PFSK-1 (cell line): ENCODE data around the gene SAMD4B.

ENCODE experiments used
- FOXP2 ChIP-seq: optimal IDR thresholded peaks from 2 replicates; pipeline ENCODE3; 2011; ENCODE audit warnings: borderline replicate concordance, control low read depth, inconsistent platforms; ENCODE audit not compliant: insufficient read depth; ENCODE audit errors: extremely low read length, extremely low read depth
- POLR2AphosphoS5 ChIP-seq: IDR thresholded peaks from 2 replicates; pipeline ENCODE4 v1.6.1; 2012; ENCODE audit warnings: low read depth, mild to moderate bottlenecking, control low read depth, low read length, moderate library complexity
- REST ChIP-seq, 2 experiments: IDR thresholded peaks; 2 replicates each; pipeline versions ENCODE4 v1.6.1 to v1.8.0; 2011 to 2012; ENCODE audit warnings: low read depth in 2 of 2, low read length in 2 of 2, control low read depth in 1 of 2, inconsistent platforms in 1 of 2, mild to moderate bottlenecking in 1 of 2, moderate library complexity in 1 of 2; ENCODE audit not compliant: insufficient read depth in 1 of 2
- SIN3A ChIP-seq: IDR thresholded peaks from 2 replicates; pipeline ENCODE4 v1.6.1; 2012; ENCODE audit warnings: mild to moderate bottlenecking, low read length, moderate library complexity, borderline replicate concordance; ENCODE audit not compliant: insufficient read depth
- TAF1 ChIP-seq: IDR thresholded peaks from 2 replicates; pipeline ENCODE4 v1.6.1; 2012; ENCODE audit warnings: low read length, control low read depth, borderline replicate concordance; ENCODE audit not compliant: insufficient read depth

Gene SAMD4B

GRCh38 chr19:39297931-39298634 is 44.1 kb upstream of the SAMD4B start:
- TF ChIP-seq FOXP2 = no peak
- TF ChIP-seq POLR2AphosphoS5 = no peak
- no peak for TF ChIP-seq REST (IDR thresholded peaks at IDR 0.05; ENCODE audit: insufficient read depth in 1 of 2, low read depth in 2 of 2, low read length in 2 of 2)
- no peak for TF ChIP-seq TAF1
- TF ChIP-seq SIN3A = no peak

- TF ChIP-seq FOXP2 (no peak), TAF1 (no peak), POLR2AphosphoS5 (no peak)
These were observed 42.8 kb upstream of the SAMD4B start for GRCh38 chr19:39299404-39299803.

GRCh38 chr19:39299832-39300231 is 42.4 kb upstream of the SAMD4B start:
- TF ChIP-seq REST (IDR thresholded peaks at IDR 0.05; ENCODE audit: insufficient read depth in 1 of 2, low read depth in 2 of 2, low read length in 2 of 2) (no peak), SIN3A (no peak), FOXP2 (no peak), TAF1 (no peak), POLR2AphosphoS5 (no peak)

GRCh38 chr19:39301021-39301420 is 41.2 kb upstream of the SAMD4B start:
- TF ChIP-seq REST (IDR thresholded peaks at IDR 0.05; ENCODE audit: insufficient read depth in 1 of 2, low read depth in 2 of 2, low read length in 2 of 2) = no peak
- no peak for TF ChIP-seq TAF1
- no peak for TF ChIP-seq POLR2AphosphoS5

- TF ChIP-seq REST (IDR thresholded peaks at IDR 0.05; ENCODE audit: insufficient read depth in 1 of 2, low read depth in 2 of 2, low read length in 2 of 2) = no peak
- TF ChIP-seq POLR2AphosphoS5 = no peak
These were observed 40.7 kb upstream of the SAMD4B start for GRCh38 chr19:39301562-39301961.
